HEK293 (cell line): ENCODE measurements around the gene ARMH3.

ENCODE experiments used
- CTCF ChIA-PET: fragments of 350-600 bp; formaldehyde crosslinking; extraction: SDS; loops from one replicate; lab custom pipeline; 2021; ENCODE audit warnings: antibody characterized with exemption; lab: Yijun Ruan, JAX
- POLR2A ChIA-PET: fragments of 300-600 bp; formaldehyde crosslinking; extraction: SDS; loops from one replicate; lab custom pipeline; 2020; ENCODE audit warnings: antibody characterized with exemption, inconsistent platforms; lab: Yijun Ruan, JAX
- H3K27ac ChIP-seq: fragments of 200-500 bp; sonication (Bioruptor generic); 2 replicates; pipeline ENCODE4 v1.5.1; 2014; ENCODE audit warnings: low read depth, low read length, control low read depth, inconsistent platforms; ENCODE audit errors: extremely low read depth
- H3K36me3 ChIP-seq, 2 experiments: fragments of 200-500 bp in 1 of 2; sonication (Bioruptor generic) in 1 of 2; 1 replicate in 1 of 2; 2 replicates in 1 of 2; pipeline ENCODE4 v1.5.1; 2014 to 2017; ENCODE audit warnings: inconsistent platforms in 2 of 2, low read length in 2 of 2; ENCODE audit not compliant: control insufficient read depth in 2 of 2, insufficient read depth in 1 of 2
- H3K4me1 ChIP-seq: fragments of 200-500 bp; sonication (Bioruptor generic); 2 replicates; pipeline ENCODE4 v1.5.1; 2014; ENCODE audit warnings: mild to moderate bottlenecking, low read length, inconsistent platforms; ENCODE audit not compliant: control insufficient read depth, insufficient read depth
- H3K4me3 ChIP-seq: 2 replicates; pipeline ENCODE4 v1.5.1; 2011; ENCODE audit warnings: low read depth, mild to moderate bottlenecking, control low read depth, low read length, moderate library complexity
- H3K9me3 ChIP-seq: fragments of 200-500 bp; sonication (Bioruptor generic); 2 replicates; pipeline ENCODE4 v1.5.1; 2014; ENCODE audit warnings: low read depth, low read length, inconsistent platforms; ENCODE audit not compliant: control insufficient read depth, insufficient read depth
- HOXA7 ChIP-seq: sonication (generic); formaldehyde crosslinking; IDR thresholded peaks from 2 replicates; pipeline ENCODE4 v1.8.1; 2022; ENCODE audit warnings: missing genetic modification reagents, borderline replicate concordance
- IKZF3 ChIP-seq: fragments of 450-650 bp; IDR thresholded peaks from 2 replicates; pipeline ENCODE4 v1.5.0; 2018; ENCODE audit warnings: missing biosample characterization, mild to moderate bottlenecking, missing genetic modification characterization, moderate library complexity
- MEIS1 ChIP-seq: sonication (generic); formaldehyde crosslinking; IDR thresholded peaks from 2 replicates; pipeline ENCODE4 v1.8.1; 2022; ENCODE audit warnings: missing genetic modification reagents, mild to moderate bottlenecking, borderline replicate concordance
- OSR2 ChIP-seq: fragments of 450-650 bp; formaldehyde crosslinking; IDR thresholded peaks from 2 replicates; pipeline ENCODE4 v1.5.1; 2016; ENCODE audit warnings: missing biosample characterization, missing genetic modification characterization
- SCRT1 ChIP-seq: fragments of 450-650 bp; formaldehyde crosslinking; IDR thresholded peaks from 2 replicates; pipeline ENCODE4 v1.5.1; 2016; ENCODE audit warnings: missing biosample characterization, missing genetic modification characterization, borderline replicate concordance
- SETDB1 ChIP-seq: IDR thresholded peaks from one replicate; pipeline ENCODE4 v1.6.1; 2017; ENCODE audit warnings: mild to moderate bottlenecking, low read length, moderate library complexity, mixed read lengths; ENCODE audit not compliant: insufficient read length
- SP7 ChIP-seq: fragments of 450-650 bp; formaldehyde crosslinking; IDR thresholded peaks from 2 replicates; pipeline ENCODE4 v1.5.1; 2016; ENCODE audit warnings: missing biosample characterization, missing genetic modification characterization
- ZBTB11 ChIP-seq: fragments of 450-650 bp; formaldehyde crosslinking; conservative IDR thresholded peaks from 2 replicates; pipeline ENCODE4 v1.5.1; 2016; ENCODE audit warnings: low read depth, missing biosample characterization, missing genetic modification characterization
- ZIC2 ChIP-seq: fragments of 450-650 bp; formaldehyde crosslinking; IDR thresholded peaks from 2 replicates; pipeline ENCODE4 v1.5.1; 2016; ENCODE audit warnings: missing biosample characterization, missing genetic modification characterization
- ZNF146 ChIP-seq: fragments of 450-650 bp; formaldehyde crosslinking; IDR thresholded peaks from 2 replicates; pipeline ENCODE4 v1.5.1; 2016; ENCODE audit warnings: missing biosample characterization, missing genetic modification characterization
- ZNF148 ChIP-seq: fragments of 450-650 bp; formaldehyde crosslinking; IDR thresholded peaks from 2 replicates; pipeline ENCODE4 v1.5.0; 2017; ENCODE audit warnings: missing biosample characterization, missing genetic modification characterization, borderline replicate concordance
- ZNF16 ChIP-seq: fragments of 450-650 bp; formaldehyde crosslinking; IDR thresholded peaks from 2 replicates; pipeline ENCODE4 v1.5.1; 2016; ENCODE audit warnings: low read depth, missing biosample characterization, missing genetic modification characterization
- ZNF274 ChIP-seq, 2 experiments: fragments of 200-500 bp in 1 of 2; fragments of 450-650 bp in 1 of 2; sonication (Bioruptor generic) in 1 of 2; formaldehyde crosslinking in 1 of 2; IDR thresholded peaks; 2 replicates each; pipeline versions ENCODE4 v1.5.1 to v1.6.1; 2014 to 2016; ENCODE audit warnings: borderline replicate concordance in 1 of 2, inconsistent platforms in 1 of 2, low read length in 1 of 2, missing biosample characterization in 1 of 2, missing genetic modification characterization in 1 of 2
- ZNF311 ChIP-seq: fragments of 450-650 bp; formaldehyde crosslinking; IDR thresholded peaks from 2 replicates; pipeline ENCODE4 v1.5.1; 2017; ENCODE audit warnings: missing biosample characterization, missing genetic modification characterization, borderline replicate concordance
- ZNF341 ChIP-seq: fragments of 450-650 bp; formaldehyde crosslinking; IDR thresholded peaks from 2 replicates; pipeline ENCODE4; 2016; ENCODE audit warnings: low read depth, missing biosample characterization, missing genetic modification characterization
- ZNF394 ChIP-seq: fragments of 450-650 bp; formaldehyde crosslinking; IDR thresholded peaks from 2 replicates; pipeline ENCODE4 v1.5.1; 2016; ENCODE audit warnings: missing biosample characterization, missing genetic modification characterization, mild to moderate bottlenecking, moderate library complexity, borderline replicate concordance
- ZNF416 ChIP-seq: fragments of 450-650 bp; formaldehyde crosslinking; IDR thresholded peaks from 2 replicates; pipeline ENCODE4 v1.5.1; 2016; ENCODE audit warnings: missing biosample characterization, missing genetic modification characterization
- ZNF473 ChIP-seq: fragments of 450-650 bp; formaldehyde crosslinking; IDR thresholded peaks from 2 replicates; pipeline ENCODE4 v1.5.1; 2017; ENCODE audit warnings: missing biosample characterization, missing genetic modification characterization
- ZNF501 ChIP-seq: fragments of 450-650 bp; formaldehyde crosslinking; IDR thresholded peaks from 2 replicates; pipeline ENCODE4 v1.5.1; 2016; ENCODE audit warnings: missing biosample characterization, missing genetic modification characterization
- ZNF561 ChIP-seq: fragments of 450-650 bp; IDR thresholded peaks from 2 replicates; pipeline ENCODE4 v1.5.1; 2018; ENCODE audit warnings: missing biosample characterization, missing genetic modification characterization, borderline replicate concordance
- ZNF585B ChIP-seq: fragments of 450-650 bp; formaldehyde crosslinking; IDR thresholded peaks from 2 replicates; pipeline ENCODE4 v1.5.1; 2016; ENCODE audit warnings: missing biosample characterization, missing genetic modification characterization
- ZNF610 ChIP-seq: fragments of 450-650 bp; formaldehyde crosslinking; IDR thresholded peaks from 2 replicates; pipeline ENCODE4 v1.5.1; 2016; ENCODE audit warnings: missing biosample characterization, missing genetic modification characterization, borderline replicate concordance
- ZNF624 ChIP-seq: fragments of 450-650 bp; formaldehyde crosslinking; IDR thresholded peaks from 2 replicates; pipeline ENCODE4 v1.5.1; 2017; ENCODE audit warnings: missing biosample characterization, missing genetic modification characterization
- ZNF654 ChIP-seq: fragments of 450-650 bp; formaldehyde crosslinking; IDR thresholded peaks from 2 replicates; pipeline ENCODE4 v1.5.1; 2016; ENCODE audit warnings: low read depth, missing biosample characterization, missing genetic modification characterization
- ZNF670 ChIP-seq: fragments of 450-650 bp; formaldehyde crosslinking; IDR thresholded peaks from 2 replicates; pipeline ENCODE4 v1.5.1; 2016; ENCODE audit warnings: missing biosample characterization, missing genetic modification characterization, low read depth
- ZNF837 ChIP-seq: fragments of 450-650 bp; formaldehyde crosslinking; IDR thresholded peaks from 2 replicates; pipeline ENCODE4 v1.5.1; 2016; ENCODE audit warnings: missing biosample characterization, missing genetic modification characterization
- TF ChIP-seq, protein P1 (sequence below): fragments of 450-650 bp; formaldehyde crosslinking; IDR thresholded peaks from 2 replicates; pipeline ENCODE4 v1.5.1; 2016; ENCODE audit warnings: missing biosample characterization, missing genetic modification characterization

ARMH3 gene

GRCh38 chr10:101961591-101962498 is 94.1 kb downstream of the ARMH3 start:
- POLR2A ChIA-PET = interaction anchor here (0.5 to 0.6 kb wide), 2 partner anchors 14 to 111 kb away, joined by 3 to 4 read pairs; no protein-coding TSS in a partner anchor
- Histone ChIP-seq H3K27ac (no peak overlapping the region), H3K4me3 (no peak overlapping the region), H3K4me1 (peaks cover 11% of the 10 kb centered on the region), H3K36me3 (peaks cover 3 to 6% of the 10 kb centered on the region in 2 experiments; a peak in 2 of 3 replicates), H3K9me3 (no peaks in the 10 kb centered on the region)
- CTCF ChIA-PET = interaction anchor here (0.6 to 1.3 kb wide), 2 partner anchors 48 to 137 kb away, joined by 4 read pairs; no protein-coding TSS in a partner anchor
- TF ChIP-seq MEIS1 = no peak
- TF ChIP-seq ZNF146 = no peak
- TF ChIP-seq, protein P1, sequence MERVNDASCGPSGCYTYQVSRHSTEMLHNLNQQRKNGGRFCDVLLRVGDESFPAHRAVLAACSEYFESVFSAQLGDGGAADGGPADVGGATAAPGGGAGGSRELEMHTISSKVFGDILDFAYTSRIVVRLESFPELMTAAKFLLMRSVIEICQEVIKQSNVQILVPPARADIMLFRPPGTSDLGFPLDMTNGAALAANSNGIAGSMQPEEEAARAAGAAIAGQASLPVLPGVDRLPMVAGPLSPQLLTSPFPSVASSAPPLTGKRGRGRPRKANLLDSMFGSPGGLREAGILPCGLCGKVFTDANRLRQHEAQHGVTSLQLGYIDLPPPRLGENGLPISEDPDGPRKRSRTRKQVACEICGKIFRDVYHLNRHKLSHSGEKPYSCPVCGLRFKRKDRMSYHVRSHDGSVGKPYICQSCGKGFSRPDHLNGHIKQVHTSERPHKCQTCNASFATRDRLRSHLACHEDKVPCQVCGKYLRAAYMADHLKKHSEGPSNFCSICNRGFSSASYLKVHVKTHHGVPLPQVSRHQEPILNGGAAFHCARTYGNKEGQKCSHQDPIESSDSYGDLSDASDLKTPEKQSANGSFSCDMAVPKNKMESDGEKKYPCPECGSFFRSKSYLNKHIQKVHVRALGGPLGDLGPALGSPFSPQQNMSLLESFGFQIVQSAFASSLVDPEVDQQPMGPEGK (tag by site-specific recombination) = no peak
- TF ChIP-seq ZNF654 (tag by site-specific recombination) = no peak
- TF ChIP-seq SP7 (tag by site-specific recombination) = peak; percentile 89
- peak; percentile 34; the same call in 1 of the 2 replicates for TF ChIP-seq IKZF3
- no peak for TF ChIP-seq ZNF16 (tag by site-specific recombination)
- TF ChIP-seq ZNF561 (tag by site-specific recombination) = no peak
- TF ChIP-seq ZNF274 (IDR thresholded peaks at IDR 0.05; ENCODE audit: low read length) = no peak
- no peak for TF ChIP-seq ZNF274 (tag by site-specific recombination; IDR thresholded peaks at IDR 0.05; ENCODE audit: borderline replicate concordance)
- TF ChIP-seq ZNF394 (tag by site-specific recombination) = no peak
- TF ChIP-seq ZNF624 (tag by site-specific recombination) = no peak
- TF ChIP-seq HOXA7 (CRISPR knock-in tag) = no peak
- no peak for TF ChIP-seq ZNF610 (tag by site-specific recombination)
- TF ChIP-seq ZNF670 (tag by site-specific recombination) = no peak
- TF ChIP-seq ZNF416 (tag by site-specific recombination) = no peak
- TF ChIP-seq OSR2 = peak; percentile 53; the same call in 1 of the 2 replicates
- no peak for TF ChIP-seq ZNF585B (tag by site-specific recombination)
- 0 out of 2 replicates have a peak, but pooled peaks have one; percentile 15 for TF ChIP-seq ZNF501 (tag by site-specific recombination)
- no peak for TF ChIP-seq ZIC2 (tag by site-specific recombination)
- TF ChIP-seq ZNF837 (tag by site-specific recombination) = no peak
- TF ChIP-seq ZBTB11 (tag by site-specific recombination) = no peak
- TF ChIP-seq ZNF341 (tag by site-specific recombination) = no peak
- TF ChIP-seq ZNF311 (tag by site-specific recombination) = no peak
- no peak for TF ChIP-seq SETDB1
- TF ChIP-seq ZNF473 (tag by site-specific recombination) = no peak
- TF ChIP-seq SCRT1 (tag by site-specific recombination) = no peak
- TF ChIP-seq ZNF148 (tag by site-specific recombination) = no peak
